ENCODE measurements around the gene KRTAP9-8. TPM values are rescaled to one million over a fixed set of nuclear protein-coding genes. Genes with fewer than 3 reads are reported as not detected.
"Not testable (repeated sequence)": the region's sequence is repeated elsewhere in the genome, so short reads cannot be mapped to it uniquely, and the experiment has no call there.

The KRTAP9-8 gene
- total and polyA plus RNA-seq, 2 of the 8 experiments (the other 6 are each of a cell fraction or from before 2014, with no cell fraction given) = not detected

GRCh38 chr17:41249637-41250240 lies 11.9 kb downstream of the KRTAP9-8 start, which contains the start of gene KRTAP9-4:
KRTAP9-4 (plus strand) TSS chr17:41249687; CDS start chr17:41249721, 34 bp downstream.
- H2BK5ac ChIP-seq (ENCODE audit: low read depth, low read length); H2BK15ac ChIP-seq (ENCODE audit: low read length); H3K23ac ChIP-seq (ENCODE audit: insufficient read length); H3K23me2 ChIP-seq (ENCODE audit: low read depth, low read length); H3K4me1 ChIP-seq (replicated peaks in 1 of 4; ENCODE audit: control insufficient read depth in 3 of 4, insufficient read depth in 4 of 4, low read length in 3 of 4); H4K5ac ChIP-seq (ENCODE audit: insufficient read length, low read depth, low read length); H3K18ac ChIP-seq (ENCODE audit: extremely low read depth, low read length); H4K20me1 ChIP-seq (replicated peaks in 1 of 2; ENCODE audit: control insufficient read depth in 1 of 2, insufficient read depth in 2 of 2, low read length in 2 of 2); H3K27me3 ChIP-seq (replicated peaks in 1 of 4; ENCODE audit: control insufficient read depth in 3 of 4, extremely low read depth in 1 of 4, insufficient read depth in 3 of 4, low read length in 3 of 4); H4K8ac ChIP-seq (ENCODE audit: extremely low read depth, insufficient read depth, low read length); H4K91ac ChIP-seq (replicated peaks; ENCODE audit: insufficient read length, low read length); H3K27ac ChIP-seq (ENCODE audit: low read depth, low read length); H3K56ac ChIP-seq (replicated peaks; ENCODE audit: insufficient read length, low read depth, low read length); H3K79me1 ChIP-seq (ENCODE audit: low read depth, low read length); H2AK5ac ChIP-seq (ENCODE audit: low read depth, low read length); H3K9ac ChIP-seq (replicated peaks in 1 of 4; ENCODE audit: extremely low read depth in 1 of 4, low read depth in 3 of 4, low read length in 3 of 4); H3K4me2 ChIP-seq (ENCODE audit: insufficient read depth in 1 of 2, low read depth in 2 of 2, low read length in 2 of 2); H2BK12ac ChIP-seq (ENCODE audit: low read depth, low read length); POLR2A ChIA-PET (ENCODE audit: partially characterized antibody); H3K14ac ChIP-seq (ENCODE audit: insufficient read length); H2BK120ac ChIP-seq (replicated peaks; ENCODE audit: low read depth, low read length); H2BK20ac ChIP-seq (ENCODE audit: low read length); DNase-seq (ENCODE audit: low read depth in 1 of 2, low spot score in 2 of 2); H3K4me3 ChIP-seq (ENCODE audit: extremely low read depth in 1 of 4, insufficient read depth in 2 of 4, low read depth in 3 of 4, low read length in 4 of 4); H3K36me3 ChIP-seq (ENCODE audit: control insufficient read depth in 2 of 4, insufficient read depth in 4 of 4, low read length in 3 of 4); FAIRE-seq; H3K79me2 ChIP-seq (ENCODE audit: control insufficient read depth in 1 of 2, insufficient read depth in 2 of 2, low read length in 2 of 2); H3K9me3 ChIP-seq (ENCODE audit: insufficient read depth in 2 of 2, low read depth in 1 of 2, low read length in 1 of 2); H2AFZ ChIP-seq (ENCODE audit: low read length); H3K4ac ChIP-seq (replicated peaks; ENCODE audit: insufficient read length, low read depth, low read length): not testable (repeated sequence)
- CTCF ChIA-PET (ENCODE audit: partially characterized antibody) = interaction anchor here (0.8 to 1.1 kb wide), 3 partner anchors 74 to 413 kb away, joined by 3 read pairs; no protein-coding TSS in a partner anchor
- WGBS, 2 experiments (ENCODE audit: extremely low coverage in 1 of 2, insufficient coverage in 1 of 2, insufficient read length in 1 of 2, insufficient replicate concordance in 2 of 2, low coverage in 1 of 2, low lambda C conversion rate in 2 of 2, missing lambda C conversion rate in 1 of 2) = 100% methylated on average over 1 of the region's 2 CpGs; no CpG with 5 or more reads in 1 of the 2 experiments

Data from H1 (cell line).